Neural cell (in vitro differentiated cells): ENCODE results near the gene SLC38A3. TPM values are rescaled to one million over a fixed set of nuclear protein-coding genes. Genes with fewer than 3 reads are reported as not detected.

Experiments
- H2AFZ ChIP-seq: fragments of 200-600, 300-800 bp; sonication (generic), shearing (Covaris generic); 2 replicates; pipeline ENCODE4 v1.6.0; 2014; ENCODE audit warnings: low read depth, mild to moderate bottlenecking, antibody characterized with exemption, low read length, moderate library complexity
- H3F3A ChIP-seq: fragments of 200-600 bp; shearing (Covaris generic); 2 replicates; pipeline ENCODE4 v1.6.1; 2016; ENCODE audit warnings: mild to moderate bottlenecking, moderate library complexity, mixed read lengths, antibody characterized with exemption, low read length; ENCODE audit not compliant: insufficient read depth, poor library complexity, severe bottlenecking
- H3K27ac ChIP-seq: fragments of 200-600, 300-800 bp; sonication (generic), shearing (Covaris generic); 2 replicates; pipeline ENCODE4 v1.5.1; 2014; ENCODE audit warnings: mild to moderate bottlenecking, low read length, moderate library complexity
- H3K27me3 ChIP-seq: fragments of 300-800, 200-600 bp; sonication (generic), shearing (Covaris generic); 2 replicates; pipeline ENCODE4 v1.6.0; 2014; ENCODE audit warnings: mild to moderate bottlenecking, low read depth, low read length, moderate library complexity; ENCODE audit not compliant: insufficient read depth
- H3K36me3 ChIP-seq: fragments of 300-800, 200-600 bp; sonication (generic), shearing (Covaris generic); 2 replicates; pipeline ENCODE4 v1.5.1; 2014; ENCODE audit warnings: mild to moderate bottlenecking, antibody characterized with exemption, low read length, moderate library complexity; ENCODE audit not compliant: insufficient read depth
- H3K4me2 ChIP-seq: fragments of 300-800, 200-600 bp; sonication (generic), shearing (Covaris generic); 2 replicates; pipeline ENCODE4 v1.6.0; 2014; ENCODE audit warnings: mild to moderate bottlenecking, low read length
- H3K4me3 ChIP-seq: fragments of 300-800, 200-600 bp; sonication (generic), shearing (Covaris generic); 2 replicates; pipeline ENCODE4 v1.5.1; 2014; ENCODE audit warnings: mild to moderate bottlenecking, low read length, moderate library complexity
- H3K79me2 ChIP-seq: fragments of 200-600 bp; shearing (Covaris generic); replicated peaks from 2 replicates; pipeline ENCODE4 v1.6.0; 2014; ENCODE audit warnings: mild to moderate bottlenecking, low read length, moderate library complexity; ENCODE audit not compliant: insufficient read depth
- H3K9ac ChIP-seq: fragments of 300-800, 200-600 bp; sonication (generic), shearing (Covaris generic); 2 replicates; pipeline ENCODE4 v1.6.1; 2016; ENCODE audit warnings: mild to moderate bottlenecking, low read length, mixed read lengths
- H3K9me2 ChIP-seq: fragments of 200-600 bp; shearing (Covaris generic); 2 replicates; pipeline ENCODE4 v1.6.1; 2016; ENCODE audit warnings: mild to moderate bottlenecking, low read length, mixed read lengths; ENCODE audit not compliant: insufficient read depth
- H3K9me3 ChIP-seq: fragments of 200-600, 300-800 bp; sonication (generic), shearing (Covaris generic); 2 replicates; pipeline ENCODE4 v1.6.1; 2016; ENCODE audit warnings: mild to moderate bottlenecking, mixed run types, low read length, moderate library complexity, mixed read lengths
- H4K20me1 ChIP-seq: fragments of 200-600 bp; shearing (Covaris generic); 2 replicates; pipeline ENCODE4 v1.6.1; 2016; ENCODE audit warnings: mild to moderate bottlenecking, mixed run types; ENCODE audit not compliant: insufficient read depth
- EP300 ChIP-seq: fragments of 450-650 bp; conservative IDR thresholded peaks from 2 replicates; pipeline ENCODE4 v1.6.1; 2014; ENCODE audit warnings: antibody characterized with exemption, mild to moderate bottlenecking, moderate library complexity; ENCODE audit not compliant: poor library complexity, severe bottlenecking
- MXI1 ChIP-seq: fragments of 450-650 bp; conservative IDR thresholded peaks from 2 replicates; pipeline ENCODE4 v1.6.1; 2014; ENCODE audit warnings: antibody characterized with exemption, mild to moderate bottlenecking; ENCODE audit not compliant: poor library complexity, severe bottlenecking
- POLR2AphosphoS5 ChIP-seq: IDR thresholded peaks from 2 replicates; pipeline ENCODE4 v1.6.1; 2012
- RAD21 ChIP-seq: fragments of 450-650 bp; conservative IDR thresholded peaks from 2 replicates; pipeline ENCODE4 v1.6.1; 2014; ENCODE audit warnings: antibody characterized with exemption, mild to moderate bottlenecking, moderate library complexity
- REST ChIP-seq: IDR thresholded peaks from 2 replicates; pipeline ENCODE4 v1.6.1; 2012; ENCODE audit warnings: borderline replicate concordance
- SMC3 ChIP-seq: fragments of 450-650 bp; conservative IDR thresholded peaks from 2 replicates; pipeline ENCODE4 v1.6.1; 2014; ENCODE audit warnings: antibody characterized with exemption, mild to moderate bottlenecking, moderate library complexity; ENCODE audit not compliant: poor library complexity
- TAF1 ChIP-seq: IDR thresholded peaks from 2 replicates; pipeline ENCODE4 v1.6.1; 2012; ENCODE audit warnings: low read depth
- polyA plus RNA-seq: library from polyadenylated mRNA; depleted of rRNA; stranded (reverse); fragments of >200 nt; gene quantifications from 2 replicates; pipeline ENCODE4 v1.2.3, GENCODE V29; 2014
- TF ChIP-seq, protein P1 (sequence below): fragments of 450-650 bp; IDR thresholded peaks from 2 replicates; pipeline ENCODE4 v1.5.1; 2014; ENCODE audit warnings: antibody characterized with exemption, mild to moderate bottlenecking, moderate library complexity; ENCODE audit not compliant: poor library complexity, severe bottlenecking

SLC38A3 gene
- polyA plus RNA-seq, 1 donor from 2014 or later, result not detected

DNA sequence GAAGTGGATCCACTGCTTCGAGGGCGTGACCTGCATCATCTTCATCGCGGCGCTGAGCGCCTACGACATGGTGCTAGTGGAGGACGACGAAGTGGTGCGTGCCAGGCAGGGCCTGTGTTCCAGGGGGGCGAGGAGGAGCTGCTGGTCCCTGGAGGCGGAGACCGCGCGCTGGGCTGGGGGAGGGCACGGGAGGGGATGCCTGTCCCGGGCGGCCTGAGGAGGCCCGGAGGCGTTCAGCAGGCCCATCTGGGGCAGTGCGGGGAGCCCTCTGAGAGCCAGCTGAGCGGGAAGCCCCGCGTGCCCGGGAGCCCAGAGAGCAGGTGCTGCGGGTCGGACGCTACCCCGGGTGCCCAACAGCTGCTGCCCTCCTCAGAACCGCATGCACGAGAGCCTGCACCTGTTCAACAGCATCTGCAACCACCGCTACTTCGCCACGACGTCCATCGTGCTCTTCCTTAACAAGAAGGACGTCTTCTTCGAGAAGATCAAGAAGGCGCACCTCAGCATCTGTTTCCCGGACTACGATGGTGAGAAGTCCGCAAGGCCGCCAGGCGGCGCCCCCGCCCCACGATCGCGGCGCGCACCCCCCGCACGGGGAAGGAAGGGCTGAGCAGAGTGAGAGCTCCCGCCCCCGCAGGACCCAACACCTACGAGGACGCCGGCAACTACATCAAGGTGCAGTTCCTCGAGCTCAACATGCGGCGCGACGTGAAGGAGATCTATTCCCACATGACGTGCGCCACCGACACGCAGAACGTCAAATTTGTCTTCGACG, 10.8 kb upstream of the SLC38A3 start:
- Histone ChIP-seq H3K9me2 (no peaks in the 10 kb centered on the region), H3K36me3 (no peaks in the 10 kb centered on the region), H3K4me3 (no peak overlapping the region), H3F3A (no peaks in the 10 kb centered on the region), H4K20me1 (no peaks in the 10 kb centered on the region), H2AFZ (no peak overlapping the region), H3K79me2 (no peaks in the 10 kb centered on the region), H3K27me3 (no peaks in the 10 kb centered on the region), H3K9ac (no peak overlapping the region), H3K4me2 (no peak overlapping the region), H3K9me3 (no peaks in the 10 kb centered on the region), H3K27ac (no peak overlapping the region)
- TF ChIP-seq, protein P1, sequence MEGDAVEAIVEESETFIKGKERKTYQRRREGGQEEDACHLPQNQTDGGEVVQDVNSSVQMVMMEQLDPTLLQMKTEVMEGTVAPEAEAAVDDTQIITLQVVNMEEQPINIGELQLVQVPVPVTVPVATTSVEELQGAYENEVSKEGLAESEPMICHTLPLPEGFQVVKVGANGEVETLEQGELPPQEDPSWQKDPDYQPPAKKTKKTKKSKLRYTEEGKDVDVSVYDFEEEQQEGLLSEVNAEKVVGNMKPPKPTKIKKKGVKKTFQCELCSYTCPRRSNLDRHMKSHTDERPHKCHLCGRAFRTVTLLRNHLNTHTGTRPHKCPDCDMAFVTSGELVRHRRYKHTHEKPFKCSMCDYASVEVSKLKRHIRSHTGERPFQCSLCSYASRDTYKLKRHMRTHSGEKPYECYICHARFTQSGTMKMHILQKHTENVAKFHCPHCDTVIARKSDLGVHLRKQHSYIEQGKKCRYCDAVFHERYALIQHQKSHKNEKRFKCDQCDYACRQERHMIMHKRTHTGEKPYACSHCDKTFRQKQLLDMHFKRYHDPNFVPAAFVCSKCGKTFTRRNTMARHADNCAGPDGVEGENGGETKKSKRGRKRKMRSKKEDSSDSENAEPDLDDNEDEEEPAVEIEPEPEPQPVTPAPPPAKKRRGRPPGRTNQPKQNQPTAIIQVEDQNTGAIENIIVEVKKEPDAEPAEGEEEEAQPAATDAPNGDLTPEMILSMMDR, result peak; percentile 58
- TF ChIP-seq POLR2AphosphoS5 (no peak), SMC3 (peak; percentile 70), REST (no peak), MXI1 (no peak), EP300 (no peak), RAD21 (peak; percentile 65)

GRCh38 chr3:50194903-50195500, 10.1 kb upstream of the SLC38A3 start:
- Histone ChIP-seq H3F3A (no peaks in the 10 kb centered on the region), H3K4me2 (no peak overlapping the region), H3K27me3 (no peaks in the 10 kb centered on the region), H3K9ac (no peak overlapping the region), H3K27ac (no peak overlapping the region), H3K4me3 (no peak overlapping the region), H3K9me3 (no peaks in the 10 kb centered on the region), H2AFZ (no peak overlapping the region), H3K36me3 (no peaks in the 10 kb centered on the region), H3K9me2 (no peaks in the 10 kb centered on the region), H4K20me1 (no peaks in the 10 kb centered on the region), H3K79me2 (no peaks in the 10 kb centered on the region)
- TF ChIP-seq TAF1 (no peak), POLR2AphosphoS5 (no peak), REST (no peak)
- TF ChIP-seq, protein P1, result no peak
